Kidney tubule cell (primary cell): ENCODE measurements around the gene NLRC5.
A peak's percentile ranks its signal among the peaks of the same experiment; 100 is the strongest.
"Not testable (repeated sequence)": the region's sequence is repeated elsewhere in the genome, so short reads cannot be mapped to it uniquely, and the experiment has no call there.

Source experiments
- DNase-seq: peaks from one replicate; pipeline ENCODE4 v3.0.0-alpha.2; 2018; ENCODE audit warnings: low spot score

NLRC5 gene

DNA sequence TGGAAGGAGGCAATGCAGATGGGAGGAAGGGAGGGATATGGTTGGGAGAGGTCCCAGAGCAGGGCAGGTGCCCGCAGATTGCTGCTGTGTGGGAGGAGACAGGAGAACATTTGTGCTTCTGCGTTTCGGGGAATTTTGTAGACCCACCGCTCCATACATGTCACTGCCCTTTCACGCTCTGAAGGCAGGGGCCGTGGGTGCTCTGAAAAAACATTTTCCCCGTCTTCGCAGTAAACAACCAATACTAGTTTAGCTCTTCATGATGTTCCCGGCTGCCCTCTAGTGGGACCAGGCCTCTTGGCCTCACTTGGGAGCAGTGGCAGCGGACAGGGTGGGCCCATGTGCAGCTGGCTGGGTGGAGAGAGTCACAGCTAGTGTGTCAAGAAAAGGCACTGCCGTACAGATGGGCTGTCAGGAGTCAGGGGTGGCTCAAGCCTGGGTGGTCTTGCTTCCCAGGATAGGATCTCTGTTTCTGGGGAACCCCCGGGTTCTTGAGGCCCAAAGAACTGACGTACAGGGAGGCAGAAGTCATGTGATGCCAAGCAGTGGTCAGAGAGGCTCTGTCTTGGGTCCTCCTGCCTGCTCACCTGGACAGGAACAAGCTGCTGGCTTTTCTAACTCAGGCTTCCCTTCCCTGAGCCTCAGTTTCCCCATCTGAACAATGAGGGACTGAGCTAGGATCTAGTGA lies 56.5 kb downstream of the NLRC5 start:
- peak; percentile 41 for DNase-seq

DNA sequence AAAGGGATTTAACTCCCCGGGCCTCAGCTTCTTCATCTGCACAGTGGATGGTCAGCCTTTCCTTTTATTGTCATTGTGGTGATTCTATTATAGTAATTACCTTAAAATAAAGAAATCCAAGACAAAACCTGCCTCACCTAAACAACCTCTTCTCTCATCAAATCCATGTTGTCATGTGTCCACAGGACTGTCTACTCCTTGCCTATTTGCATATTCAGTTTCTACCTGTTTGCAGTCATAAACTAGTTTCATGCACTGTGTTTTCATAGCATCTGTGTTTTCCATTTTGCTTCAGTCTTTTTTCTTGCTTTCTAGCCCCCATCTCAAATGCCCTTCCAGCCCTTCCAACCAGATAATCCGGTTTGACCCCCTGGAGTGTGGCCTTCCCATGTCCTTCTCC lies 58.7 kb downstream of the NLRC5 start:
- DNase-seq, result no peak

DNA sequence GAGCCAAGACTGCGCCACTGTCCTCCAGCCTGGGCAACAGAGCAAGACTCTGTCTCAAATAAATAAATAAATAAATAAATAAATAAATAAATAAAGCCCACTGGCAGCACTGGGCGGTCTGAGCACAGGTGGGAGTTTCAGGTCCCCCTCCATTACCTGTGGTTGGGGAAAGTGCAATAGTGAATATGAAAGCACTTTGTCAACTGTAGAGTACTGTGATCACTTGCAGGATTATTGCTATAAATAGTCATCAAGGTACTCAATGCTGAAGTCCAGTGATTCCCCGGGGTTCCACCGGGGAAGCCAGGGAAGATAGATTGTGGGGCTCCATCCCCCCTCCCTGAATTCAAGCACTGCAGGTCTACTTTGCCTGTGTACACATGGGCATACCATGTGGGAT lies 60.3 kb downstream of the NLRC5 start:
- no peak for DNase-seq

DNA sequence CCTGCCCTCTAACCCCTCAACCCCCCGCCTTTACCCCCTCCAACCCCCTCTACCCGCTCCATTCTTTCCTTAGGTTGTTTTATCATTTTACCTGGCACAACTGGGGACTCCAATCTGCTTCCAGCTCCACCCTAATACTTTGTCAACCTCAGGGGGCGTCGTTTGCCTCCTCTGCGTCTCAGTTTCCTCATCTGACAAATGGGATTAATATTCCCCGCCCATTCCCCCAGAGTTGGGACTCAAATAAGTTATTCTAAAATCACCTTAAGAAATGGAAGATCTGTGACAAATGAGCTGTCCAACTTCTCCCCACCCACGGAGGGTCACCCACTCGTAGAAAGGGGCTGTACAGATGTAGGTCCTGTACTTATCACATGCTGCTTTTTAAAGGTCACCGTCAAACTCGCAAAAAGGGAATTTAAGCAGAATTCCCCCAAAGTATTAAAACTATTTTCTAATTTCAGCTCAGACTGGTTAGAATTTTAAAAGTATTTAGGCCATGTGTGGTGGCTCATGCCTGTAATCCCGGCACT lies 62.4 kb downstream of the NLRC5 start:
- DNase-seq, result no peak

DNA sequence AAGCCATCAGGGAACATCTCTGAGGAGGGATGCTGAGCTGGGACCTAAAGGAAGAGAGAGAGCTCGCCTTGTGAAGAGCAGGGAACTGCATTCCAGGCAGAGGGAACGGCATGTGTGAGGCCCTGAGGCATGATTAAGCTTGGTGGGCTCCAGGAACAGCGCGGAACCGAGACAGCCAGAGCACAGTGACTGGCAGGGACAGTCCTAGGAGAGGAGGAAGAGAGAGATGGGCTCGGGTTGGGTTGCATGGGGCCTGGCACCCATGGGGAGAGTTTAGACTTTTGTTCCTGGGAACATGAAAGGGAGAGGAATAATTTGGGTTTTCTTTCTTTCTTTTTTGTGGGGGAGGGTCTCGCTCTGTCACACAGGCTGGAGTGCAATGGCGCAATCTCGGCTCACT lies 63.8 kb downstream of the NLRC5 start:
- no peak for DNase-seq

DNA sequence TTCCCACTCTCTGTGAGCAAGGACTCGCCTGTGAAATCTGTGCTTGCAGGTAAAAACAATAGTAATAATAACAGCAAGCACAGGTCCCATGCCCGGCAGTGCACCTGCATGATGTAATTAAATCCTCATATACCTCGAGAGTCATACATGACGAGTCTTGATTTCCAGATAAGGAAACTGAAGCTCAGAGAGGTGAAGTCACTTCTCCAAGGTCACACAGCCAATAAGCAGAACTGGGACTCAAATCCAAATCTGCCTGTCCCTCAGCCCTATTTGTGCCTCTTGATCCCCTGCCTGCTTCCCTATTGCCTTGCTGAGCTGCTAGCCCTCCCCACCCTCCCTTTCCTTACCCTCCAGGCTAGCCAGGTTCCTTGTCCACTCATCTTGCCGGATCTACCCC lies 65.0 kb downstream of the NLRC5 start:
- DNase-seq, result no peak

DNA sequence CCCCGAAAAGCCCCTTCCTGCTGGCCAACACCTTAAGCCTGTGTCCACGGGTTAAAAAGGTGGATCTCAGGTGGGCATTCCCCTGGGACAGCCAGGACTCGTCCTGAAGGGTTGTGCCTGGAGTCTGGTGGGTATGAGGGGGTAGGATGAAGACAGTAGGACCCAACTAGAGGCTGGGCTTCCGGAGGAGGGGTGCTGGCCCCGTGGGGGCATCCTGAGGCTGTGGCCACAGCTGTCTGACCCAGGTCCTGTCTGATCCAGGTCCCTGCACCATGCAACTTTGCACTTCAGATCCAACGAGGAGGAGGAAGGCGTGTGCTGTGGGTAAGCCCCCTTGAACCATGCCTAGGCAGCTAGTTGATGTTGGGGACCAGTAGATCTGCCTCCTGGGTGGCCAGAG lies 65.4 kb downstream of the NLRC5 start:
- no peak for DNase-seq

DNA sequence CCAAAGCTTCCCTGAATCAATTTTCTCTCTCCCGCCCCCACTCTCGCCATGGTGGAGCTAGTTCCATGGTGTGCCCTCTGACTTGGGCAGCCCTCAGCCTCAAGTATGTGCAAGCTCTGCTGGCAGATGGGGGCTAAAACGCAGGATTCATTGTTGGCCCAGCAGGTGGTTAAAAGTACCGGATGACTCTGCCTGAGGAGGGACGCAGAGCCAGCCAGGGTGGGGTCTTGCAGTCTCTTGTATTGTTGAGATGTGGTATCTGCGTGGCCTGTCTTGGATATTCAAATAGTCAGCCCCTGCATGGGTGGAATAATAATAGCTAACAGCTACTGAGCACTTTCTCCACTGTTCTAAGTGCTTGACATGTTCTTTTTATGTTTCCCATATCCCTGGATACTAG lies 66.3 kb downstream of the NLRC5 start:
- DNase-seq, result no peak

DNA sequence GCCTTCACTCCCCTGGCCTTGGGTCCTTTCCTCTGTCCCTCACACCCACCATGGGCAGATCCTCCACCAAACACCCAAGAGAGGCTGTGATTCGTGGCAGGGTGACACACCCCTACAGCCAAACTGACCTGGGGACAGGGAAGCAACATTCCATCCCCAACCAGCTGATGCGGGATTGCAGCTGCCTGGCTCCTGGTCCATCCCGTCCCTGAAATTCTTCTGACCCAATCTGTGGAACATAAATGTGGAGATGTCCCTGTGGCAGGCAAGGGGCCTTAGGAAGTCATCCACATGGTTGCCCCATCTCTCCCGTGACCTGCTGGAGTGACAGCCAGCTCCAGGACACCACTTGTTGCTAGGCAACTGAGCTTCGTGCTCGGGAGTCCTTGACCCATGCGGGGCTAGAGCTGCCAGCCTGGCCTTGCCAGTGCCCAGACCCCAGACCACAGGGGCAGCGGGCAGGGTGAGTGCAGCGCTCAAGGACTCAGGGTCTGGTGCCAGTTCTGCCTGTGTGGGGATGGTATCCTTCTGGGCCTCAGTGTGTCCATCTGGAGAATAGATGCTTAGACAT lies 69.0 kb downstream of the NLRC5 start:
- DNase-seq, result no peak

DNA sequence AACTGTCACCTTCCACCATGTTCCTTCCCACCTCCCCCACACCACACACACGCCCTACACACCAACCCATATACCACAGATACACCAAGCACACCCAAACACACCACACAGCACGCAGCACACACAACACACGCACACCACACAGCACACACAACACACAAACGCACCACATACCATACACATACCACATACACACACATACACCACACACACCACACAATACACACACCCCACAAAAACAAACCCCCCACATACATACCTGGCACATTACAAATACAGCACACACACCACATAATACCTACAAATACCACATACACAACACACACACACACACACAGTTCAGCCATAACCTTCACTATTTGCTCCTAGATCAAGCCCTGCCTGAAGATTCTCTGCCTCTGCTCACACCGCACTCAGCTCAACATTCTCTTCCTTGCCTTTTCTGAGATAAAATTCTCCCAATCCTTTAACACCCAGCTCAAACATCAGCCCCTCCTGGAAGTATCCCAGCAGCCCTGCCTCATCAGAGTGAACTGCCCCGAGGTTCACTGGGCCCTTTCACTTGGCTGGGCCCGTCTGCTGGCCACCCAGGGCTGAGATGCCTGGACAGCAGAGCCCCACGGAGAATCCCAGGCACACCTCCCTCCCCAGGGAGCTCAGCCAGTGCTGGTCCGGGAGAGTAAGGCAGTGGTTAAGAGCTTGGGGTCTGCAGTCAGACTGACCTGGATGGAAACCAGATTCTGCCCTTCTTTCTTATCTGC lies 71.1 kb downstream of the NLRC5 start:
- no peak for DNase-seq

DNA sequence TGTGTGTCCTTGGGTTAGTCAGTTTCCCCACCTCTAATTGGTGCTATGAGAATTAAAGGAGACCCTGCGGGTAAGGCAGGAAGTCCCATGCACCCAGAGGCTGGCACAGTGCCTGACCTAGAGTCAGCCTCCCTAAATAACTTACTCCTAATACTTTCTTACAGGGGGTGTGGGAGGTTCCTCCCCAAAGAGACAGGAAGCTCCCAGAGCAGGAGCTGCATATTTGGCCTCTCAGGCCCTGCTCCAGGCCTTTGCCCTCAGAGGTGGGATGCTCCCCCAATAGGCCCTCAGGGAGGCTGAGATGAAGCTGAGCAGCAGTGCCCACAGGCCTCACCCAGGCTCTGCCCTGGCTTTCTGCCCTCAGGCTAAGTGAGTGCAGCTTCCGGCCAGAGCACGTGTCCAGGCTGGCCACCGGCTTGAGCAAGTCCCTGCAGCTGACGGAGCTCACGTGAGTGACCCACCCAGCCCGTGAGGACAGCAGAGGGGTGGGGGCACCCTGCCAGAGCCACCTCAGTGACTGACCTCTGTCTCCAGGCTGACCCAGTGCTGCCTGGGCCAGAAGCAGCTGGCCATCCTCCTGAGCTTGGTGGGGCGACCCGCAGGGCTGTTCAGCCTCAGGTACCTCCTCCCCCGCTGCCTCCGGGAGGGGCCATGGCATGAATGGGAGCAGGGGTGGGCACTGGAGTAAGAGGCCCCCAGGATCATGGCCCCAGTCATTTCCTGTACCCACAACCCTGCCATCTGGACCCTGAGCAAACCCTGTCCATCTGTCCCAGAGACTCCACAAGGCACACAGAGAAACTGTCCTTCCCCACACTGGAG lies 71.9 kb downstream of the NLRC5 start:
- DNase-seq, result peak; percentile 48

DNA sequence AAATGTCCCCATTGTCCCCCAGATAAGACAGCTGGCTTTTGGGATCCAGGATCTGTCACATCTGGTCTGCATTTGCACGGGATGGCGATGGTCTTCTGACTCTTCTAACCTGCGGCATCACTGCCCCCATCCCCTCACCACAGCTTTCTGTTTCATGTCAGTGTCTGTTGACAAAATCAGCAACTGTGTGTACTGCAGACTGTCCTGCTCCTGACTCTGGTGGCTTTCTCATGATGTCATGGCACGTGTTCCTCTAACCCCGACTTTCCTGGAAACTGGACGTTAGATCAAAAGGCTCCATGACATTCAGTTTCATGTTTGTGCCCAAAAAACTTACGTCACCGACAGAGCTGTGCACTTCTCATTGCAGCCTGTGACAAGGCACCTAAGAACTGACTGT lies 73.0 kb downstream of the NLRC5 start:
- no peak for DNase-seq

DNA sequence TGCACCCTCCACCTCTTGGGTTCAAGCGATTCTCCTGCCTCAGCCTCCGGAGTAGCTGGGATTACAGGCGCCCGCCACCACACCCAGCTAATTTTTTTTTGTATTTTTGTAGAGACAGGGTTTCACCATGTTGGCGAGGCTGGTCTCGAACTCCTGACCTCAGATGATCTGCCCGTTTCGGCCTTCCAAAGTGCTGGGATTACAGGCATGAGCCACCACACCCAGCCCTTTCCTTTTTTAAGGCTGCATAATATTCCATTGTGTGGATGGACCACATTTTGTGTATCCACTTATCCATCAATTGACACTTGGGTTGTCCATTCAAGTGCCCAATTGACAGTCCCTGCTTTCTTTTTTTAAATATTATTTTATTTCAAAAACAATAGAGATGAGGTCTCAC lies 73.8 kb downstream of the NLRC5 start:
- DNase-seq, result not testable (repeated sequence)

DNA sequence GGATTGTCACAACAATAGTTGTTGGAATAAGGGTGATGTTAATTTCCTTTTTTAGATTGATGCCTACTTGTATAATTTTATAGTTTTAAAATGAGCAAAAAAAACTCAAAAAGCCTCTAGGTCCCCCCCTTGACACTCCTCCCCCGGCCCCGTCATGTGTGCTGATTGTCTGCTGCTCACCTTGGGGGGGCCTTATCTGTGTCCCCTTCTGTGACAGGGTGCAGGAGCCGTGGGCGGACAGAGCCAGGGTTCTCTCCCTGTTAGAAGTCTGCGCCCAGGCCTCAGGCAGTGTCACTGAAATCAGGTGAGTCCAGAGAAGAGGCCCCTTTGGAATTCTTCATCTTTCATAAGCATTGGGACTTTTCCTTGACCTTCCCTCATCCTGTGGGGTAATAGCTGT lies 75.6 kb downstream of the NLRC5 start:
- DNase-seq, result no peak

DNA sequence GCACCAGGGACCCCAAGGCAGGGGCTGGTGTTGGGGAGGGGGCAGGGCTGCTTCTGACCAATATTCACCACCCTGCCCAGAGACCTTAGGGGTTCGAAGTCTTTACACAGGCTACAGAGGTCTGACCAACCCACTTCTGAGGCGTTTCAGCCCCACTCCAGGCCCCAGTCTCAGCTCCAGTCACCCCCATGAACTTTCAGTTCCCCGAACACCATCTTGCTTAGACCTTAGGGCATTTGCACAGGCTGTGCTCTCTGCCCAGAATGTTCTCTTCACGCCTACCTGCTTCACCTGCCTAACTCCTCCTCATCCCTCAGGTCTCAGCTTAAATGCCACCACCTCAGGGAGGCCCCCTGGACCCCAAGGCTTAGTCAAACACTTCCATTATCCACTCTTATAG lies 77.3 kb downstream of the NLRC5 start:
- DNase-seq, result no peak

DNA sequence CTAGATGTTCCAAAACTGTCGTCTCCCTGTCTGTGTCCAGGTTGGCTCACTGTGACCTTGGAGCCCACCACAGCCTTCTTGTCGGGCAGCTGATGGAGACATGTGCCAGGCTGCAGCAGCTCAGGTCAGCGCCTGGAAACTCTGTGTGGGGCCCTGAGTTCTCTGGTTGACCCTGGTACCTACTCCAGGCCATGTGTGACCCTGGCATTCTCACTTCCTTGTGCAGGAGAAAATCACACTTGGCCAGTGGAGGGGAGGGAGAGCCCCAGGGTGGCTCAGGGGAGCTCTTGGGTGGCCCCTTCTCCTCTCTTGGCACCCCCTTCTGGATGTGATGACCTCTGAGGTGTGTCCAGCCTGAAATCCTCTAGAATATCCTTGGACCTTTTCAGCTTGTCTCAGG lies 78.0 kb downstream of the NLRC5 start:
- no peak for DNase-seq

DNA sequence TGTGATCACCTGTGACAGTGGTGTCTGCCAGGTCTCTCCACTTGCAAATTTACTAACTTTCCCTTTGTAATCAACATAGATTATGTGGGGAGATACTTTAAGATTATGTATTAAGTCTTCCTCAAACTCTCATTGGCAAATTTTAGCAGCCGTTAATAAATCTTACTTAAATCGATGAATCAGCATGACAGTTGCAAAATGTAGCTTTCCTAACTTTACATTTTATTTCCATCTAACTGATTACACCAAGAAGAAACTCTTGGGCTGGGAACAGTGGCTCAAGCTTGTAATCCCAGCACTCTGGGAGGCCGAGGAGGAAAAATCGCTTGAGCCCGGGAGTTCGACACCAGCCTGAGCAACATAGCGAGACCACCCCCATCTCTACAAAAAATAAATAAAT lies 79.7 kb downstream of the NLRC5 start:
- DNase-seq, result no peak

DNA sequence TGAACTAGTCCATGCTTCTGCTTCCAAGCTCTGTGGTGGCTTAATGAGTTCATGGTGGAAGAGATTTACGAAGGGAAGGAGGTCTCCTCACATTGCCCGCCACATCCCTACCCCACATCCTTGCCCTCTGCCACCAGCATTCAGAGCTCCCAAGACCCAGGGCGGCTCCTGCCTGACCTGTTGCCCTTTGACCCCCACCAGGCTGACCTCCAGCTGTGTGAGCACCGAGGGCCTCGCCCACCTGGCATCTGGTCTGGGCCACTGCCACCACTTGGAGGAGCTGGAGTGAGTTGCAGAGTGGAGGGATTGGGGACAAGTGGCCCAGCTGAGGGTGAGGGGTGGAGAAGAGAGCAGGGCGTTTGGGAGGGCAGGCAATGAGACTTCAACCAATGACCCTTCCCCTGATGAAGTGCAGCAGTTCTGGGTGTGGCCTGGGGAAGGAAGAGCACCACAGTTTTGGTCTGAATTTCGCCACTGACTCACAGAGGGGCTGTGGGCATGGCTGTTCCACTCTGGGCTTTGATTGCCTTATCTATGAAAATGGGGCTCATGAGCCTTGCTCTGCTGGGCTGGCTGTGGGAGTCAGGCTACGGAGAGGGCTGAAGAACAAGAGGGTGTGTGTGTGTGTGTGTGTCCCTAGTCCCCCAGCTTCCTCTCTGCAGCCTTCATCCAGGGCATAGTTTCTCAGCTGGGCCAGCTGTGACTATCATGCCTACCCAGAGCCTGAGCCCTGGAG lies 80.4 kb downstream of the NLRC5 start:
- no peak for DNase-seq

DNA sequence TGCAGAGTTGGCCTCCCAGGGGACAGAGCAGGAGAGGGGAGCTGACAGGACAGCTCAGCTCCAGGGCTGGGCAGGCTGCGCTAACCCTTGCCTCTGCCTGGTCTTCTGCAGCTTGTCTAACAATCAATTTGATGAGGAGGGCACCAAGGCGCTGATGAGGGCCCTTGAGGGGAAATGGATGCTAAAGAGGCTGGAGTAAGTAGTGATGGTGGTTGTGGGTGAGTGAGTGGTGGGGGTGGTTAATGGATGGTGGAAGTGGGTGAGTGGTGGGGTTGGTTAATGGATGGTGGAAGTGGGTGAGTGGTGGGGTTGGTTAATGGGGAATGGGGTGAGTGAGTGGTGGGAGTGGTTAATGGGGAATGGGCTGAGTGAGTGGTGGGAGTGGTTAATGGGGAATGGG lies 81.1 kb downstream of the NLRC5 start:
- DNase-seq, result no peak

DNA sequence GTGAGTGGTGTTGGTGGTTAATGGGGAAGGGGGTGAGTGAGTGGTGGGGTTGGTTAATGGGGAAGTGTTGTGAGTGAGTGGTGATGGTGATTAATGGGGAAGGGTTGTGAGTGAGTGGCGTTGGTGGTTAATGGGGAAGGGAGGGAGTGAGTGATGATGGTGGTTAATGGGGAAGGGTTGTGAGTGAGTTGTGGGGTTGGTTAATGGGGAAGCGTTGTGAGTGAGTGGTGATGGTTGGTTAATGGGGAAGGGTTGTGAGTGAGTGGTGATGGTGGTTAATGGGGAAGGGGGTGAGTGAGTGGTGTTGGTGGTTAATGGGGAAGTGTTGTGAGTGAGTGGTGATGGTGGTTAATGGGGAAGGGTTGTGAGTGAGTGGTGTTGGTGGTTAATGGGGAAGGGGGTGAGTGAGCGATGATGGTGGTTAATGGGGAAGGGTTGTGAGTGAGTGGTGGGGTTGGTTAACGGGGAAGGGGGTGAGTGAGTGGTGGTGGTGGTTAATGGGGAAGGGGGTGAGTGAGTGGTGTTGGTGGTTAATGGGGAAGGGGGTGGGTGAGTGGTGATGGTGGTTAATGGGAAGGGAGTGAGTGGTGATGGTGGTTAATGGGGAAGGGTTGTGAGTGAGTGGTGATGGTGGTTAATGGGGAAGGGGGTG lies 81.8 kb downstream of the NLRC5 start:
- DNase-seq, result not testable (repeated sequence)
